Sigmoid colon (tissue), 4 donors: ENCODE results near the gene MRPL19.

Source experiments
- CTCF ChIP-seq, 4 experiments: fragments of 450-650 bp in 3 of 4; fragments of 200-600 bp in 1 of 4; IDR thresholded peaks; one replicate each; pipeline ENCODE4 v1.5.1; 2016 to 2019; ENCODE audit warnings: antibody characterized with exemption in 4 of 4, mild to moderate bottlenecking in 3 of 4, moderate library complexity in 2 of 4
- EP300 ChIP-seq, 4 donors: sonication (generic); formaldehyde crosslinking; IDR thresholded peaks; one replicate each; pipeline ENCODE4 v1.6.1; 2017; ENCODE audit warnings: antibody characterized with exemption in 4 of 4
- POLR2A ChIP-seq, 2 donors: fragments of 450-650 bp; IDR thresholded peaks; one replicate each; pipeline ENCODE4 v1.6.1; 2016; ENCODE audit warnings: antibody characterized with exemption in 2 of 2, mild to moderate bottlenecking in 2 of 2, moderate library complexity in 2 of 2
- POLR2AphosphoS5 ChIP-seq, 4 donors: sonication (generic); formaldehyde crosslinking; IDR thresholded peaks; one replicate each; pipeline ENCODE4 v1.6.1; 2017; ENCODE audit warnings: antibody characterized with exemption in 4 of 4

GRCh38 chr2:75722687-75723086 is 76.1 kb downstream of the MRPL19 start:
- no peak for TF ChIP-seq CTCF (IDR thresholded peaks at IDR 0.05)
- TF ChIP-seq POLR2A (IDR thresholded peaks at IDR 0.05): no peak
- TF ChIP-seq EP300 (IDR thresholded peaks at IDR 0.05): no peak
- TF ChIP-seq POLR2AphosphoS5 (IDR thresholded peaks at IDR 0.05): no peak
